Measurements from ENCODE around the gene AATK. TPM values are rescaled to one million over a fixed set of nuclear protein-coding genes. Genes with fewer than 3 reads are reported as not detected.
A peak's percentile ranks its signal among the peaks of the same experiment; 100 is the strongest.

AATK gene
- total and polyA plus RNA-seq, 12 donors: 1.5 to 8.5 (median 6.2) TPM

DNA sequence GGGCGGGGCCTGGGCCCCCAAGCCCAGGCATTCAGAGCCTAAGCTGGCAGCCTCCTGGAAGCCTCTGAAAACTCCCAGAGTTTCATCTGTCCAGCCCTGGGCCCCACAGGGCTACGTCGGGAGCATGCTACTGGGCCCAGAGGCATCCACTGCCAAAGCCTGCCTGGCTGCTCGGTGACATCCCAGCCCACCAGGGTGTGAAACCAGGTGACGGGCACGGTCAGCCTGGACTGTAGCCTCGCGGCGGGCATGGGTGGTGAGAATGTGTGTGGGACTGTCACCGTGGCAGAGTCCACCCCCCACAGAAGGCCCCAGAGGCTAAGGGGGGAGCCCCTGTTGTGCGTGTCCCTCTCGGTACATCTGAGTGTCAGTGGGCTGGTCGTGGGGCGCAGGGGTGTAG, 25.6 kb upstream of the AATK start:
- H3K9me3 ChIP-seq: no peaks in the 10 kb centered on the region
- H3K4me1 ChIP-seq: peaks cover 0 to 26% (median 17%) of the 10 kb centered on the region in 9 donors
- ATAC-seq (no peak), DNase-seq (no peak)
- no peaks in the 10 kb centered on the region for H3K27me3 ChIP-seq
- no peak overlapping the region for H3K4me3 ChIP-seq
- peaks cover 0 to 24% (median 0%) of the 10 kb centered on the region in 9 donors for H3K36me3 ChIP-seq
- H3K27ac ChIP-seq: no peak overlapping the region
- intact Hi-C loops (cut with DNase I): loop anchor here in 3 of 10 donors (10.0 kb wide), 1 partner anchor 47 kb away; no protein-coding TSS in a partner anchor
- 83 to 96% methylated on average over 14 of the region's 14 CpGs for WGBS, 2 donors
- TF ChIP-seq, protein P1, sequence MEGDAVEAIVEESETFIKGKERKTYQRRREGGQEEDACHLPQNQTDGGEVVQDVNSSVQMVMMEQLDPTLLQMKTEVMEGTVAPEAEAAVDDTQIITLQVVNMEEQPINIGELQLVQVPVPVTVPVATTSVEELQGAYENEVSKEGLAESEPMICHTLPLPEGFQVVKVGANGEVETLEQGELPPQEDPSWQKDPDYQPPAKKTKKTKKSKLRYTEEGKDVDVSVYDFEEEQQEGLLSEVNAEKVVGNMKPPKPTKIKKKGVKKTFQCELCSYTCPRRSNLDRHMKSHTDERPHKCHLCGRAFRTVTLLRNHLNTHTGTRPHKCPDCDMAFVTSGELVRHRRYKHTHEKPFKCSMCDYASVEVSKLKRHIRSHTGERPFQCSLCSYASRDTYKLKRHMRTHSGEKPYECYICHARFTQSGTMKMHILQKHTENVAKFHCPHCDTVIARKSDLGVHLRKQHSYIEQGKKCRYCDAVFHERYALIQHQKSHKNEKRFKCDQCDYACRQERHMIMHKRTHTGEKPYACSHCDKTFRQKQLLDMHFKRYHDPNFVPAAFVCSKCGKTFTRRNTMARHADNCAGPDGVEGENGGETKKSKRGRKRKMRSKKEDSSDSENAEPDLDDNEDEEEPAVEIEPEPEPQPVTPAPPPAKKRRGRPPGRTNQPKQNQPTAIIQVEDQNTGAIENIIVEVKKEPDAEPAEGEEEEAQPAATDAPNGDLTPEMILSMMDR (IDR thresholded peaks at IDR 0.05): no peak

DNA sequence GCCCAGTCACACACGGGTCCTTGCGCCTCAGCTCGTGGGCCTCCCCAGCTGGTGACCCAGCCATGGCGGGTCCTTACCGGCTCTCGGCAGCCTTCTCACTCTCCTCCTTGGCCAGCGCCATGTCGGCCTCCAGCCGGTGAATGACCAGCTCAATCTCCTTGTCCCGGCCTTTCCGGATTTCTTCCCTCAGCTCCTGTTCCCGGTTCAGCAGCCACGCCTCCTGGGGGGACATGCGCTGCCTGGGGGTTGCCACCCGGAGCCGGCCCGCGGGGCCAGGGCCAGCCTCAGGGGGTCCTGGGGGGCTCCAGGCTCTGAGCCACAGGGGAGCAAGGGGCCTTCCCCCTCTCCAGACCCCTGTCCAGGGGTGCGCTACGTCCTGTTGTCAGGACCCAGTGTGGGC, 25.1 kb upstream of the AATK start:
- Histone ChIP-seq H3K9me3 (no peaks in the 10 kb centered on the region), H3K4me3 (no peak overlapping the region), H3K4me1 (peaks cover 0 to 20% (median 13%) of the 10 kb centered on the region in 9 donors), H3K27me3 (no peaks in the 10 kb centered on the region), H3K36me3 (peaks cover 0 to 24% (median 0%) of the 10 kb centered on the region in 9 donors), H3K27ac (no peak overlapping the region)
- intact Hi-C loops (cut with DNase I): loop anchor here in 3 of 10 donors (10.0 kb wide), 1 partner anchor 46 kb away; no protein-coding TSS in a partner anchor
- 90 to 92% methylated on average over 20 of the region's 20 CpGs for WGBS, 2 donors
- ATAC-seq (no peak), DNase-seq (no peak)
- TF ChIP-seq, protein P1 (IDR thresholded peaks at IDR 0.05): no peak

DNA sequence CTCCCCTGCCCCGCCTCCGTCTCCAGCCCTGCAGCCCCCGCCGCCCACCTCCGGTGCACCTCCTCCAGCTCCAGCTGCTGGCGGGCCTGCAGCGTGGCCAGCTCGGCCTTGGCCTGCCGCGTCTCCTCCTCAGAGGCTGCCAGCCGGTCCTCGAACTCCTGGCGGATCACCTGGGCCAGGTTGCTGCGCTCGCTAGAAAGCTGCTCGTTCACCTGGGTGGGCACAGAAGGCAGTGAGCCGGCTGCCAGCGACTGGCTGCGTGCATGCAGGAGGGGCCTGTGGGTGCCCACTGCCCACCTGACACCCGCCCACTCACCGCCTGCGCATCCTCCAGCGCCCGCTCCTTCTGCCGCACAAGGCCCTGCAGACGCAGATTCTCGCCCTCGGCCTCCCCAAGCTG, 24.6 kb upstream of the AATK start:
- Histone ChIP-seq H3K36me3 (peaks cover 0 to 24% (median 0%) of the 10 kb centered on the region in 9 donors), H3K4me3 (no peak overlapping the region), H3K27ac (no peak overlapping the region), H3K27me3 (no peaks in the 10 kb centered on the region), H3K4me1 (peaks cover 0 to 15% (median 8%) of the 10 kb centered on the region in 9 donors), H3K9me3 (no peaks in the 10 kb centered on the region)
- intact Hi-C loops (cut with DNase I): loop anchor here in 3 of 10 donors (10.0 kb wide), 1 partner anchor 46 kb away; no protein-coding TSS in a partner anchor
- WGBS, 2 donors: 94 to 96% methylated on average over 28 of the region's 28 CpGs
- TF ChIP-seq, protein P1 (IDR thresholded peaks at IDR 0.05): no peak
- ATAC-seq (no peak), DNase-seq (no peak)

DNA sequence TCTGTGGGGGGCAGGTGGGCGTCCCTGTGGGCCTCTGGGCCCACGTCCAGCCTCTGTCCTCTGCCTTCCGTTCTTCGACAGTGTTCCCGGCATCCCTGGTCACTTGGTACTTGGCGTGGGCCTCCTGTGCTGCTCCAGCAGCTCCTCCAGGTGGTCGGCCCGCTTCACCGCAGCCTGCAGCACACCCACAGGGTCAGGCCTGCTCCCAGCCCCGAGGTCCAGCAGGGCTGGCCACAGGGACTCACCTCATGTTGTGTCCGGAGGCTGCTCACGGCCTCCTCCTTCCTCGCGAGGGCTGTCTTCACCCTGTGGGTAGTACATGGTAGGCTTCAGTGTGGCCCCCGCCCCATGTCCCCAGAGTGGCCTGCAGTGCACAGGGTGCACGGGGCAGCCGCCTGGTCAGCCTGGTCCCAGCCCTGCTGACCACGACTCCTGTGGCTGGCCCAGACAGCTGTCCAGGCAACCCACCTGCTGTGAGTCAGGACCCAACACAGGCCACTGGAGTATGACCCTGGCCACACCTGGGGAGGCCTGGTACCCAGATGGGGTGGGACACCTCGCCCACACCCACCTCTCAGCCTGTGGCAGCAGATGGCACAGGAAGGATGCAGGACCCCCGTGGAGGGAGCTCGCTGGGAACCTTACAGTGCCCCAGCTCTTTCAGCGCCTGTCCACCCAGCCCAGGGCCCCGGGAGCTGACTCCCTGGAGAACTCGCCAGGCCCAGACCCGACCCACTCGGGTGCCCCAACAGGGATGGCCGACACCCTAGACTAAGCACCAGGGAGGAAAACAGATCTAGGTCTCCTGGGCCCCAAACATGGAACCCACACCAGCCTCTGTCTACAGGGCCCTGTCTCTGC, 23.9 kb upstream of the AATK start:
- intact Hi-C loops (cut with DNase I): loop anchor here in 3 of 10 donors (10.0 kb wide), 1 partner anchor 45 kb away; no protein-coding TSS in a partner anchor
- 83 to 84% methylated on average over 27 of the region's 27 CpGs for WGBS, 2 donors
- TF ChIP-seq, protein P1 (IDR thresholded peaks at IDR 0.05): peak in 2 of 9 donors; percentile 23 to 26
- no peaks in the 10 kb centered on the region for H3K27me3 ChIP-seq
- DNase-seq (no peak), ATAC-seq (peak in 3 of 8 donors; percentile 15 to 28 (median 18))
- no peak overlapping the region for H3K4me3 ChIP-seq
- peaks cover 0 to 24% (median 0%) of the 10 kb centered on the region in 9 donors for H3K36me3 ChIP-seq
- no peak overlapping the region for H3K27ac ChIP-seq
- no peaks in the 10 kb centered on the region for H3K9me3 ChIP-seq
- H3K4me1 ChIP-seq: peaks cover 0 to 8% (median under 1%) of the 10 kb centered on the region in 9 donors
